ENCODE results near the gene LEMD1.

The LEMD1 gene

GRCh38 chr1:205421798-205422197, at the start of gene LEMD1:
Gene LEMD1, minus strand, starts transcription at chr1:205422056. Its CDS starts 1,520 bp downstream, at chr1:205420536.
- no peak for DNase-seq

DNA sequence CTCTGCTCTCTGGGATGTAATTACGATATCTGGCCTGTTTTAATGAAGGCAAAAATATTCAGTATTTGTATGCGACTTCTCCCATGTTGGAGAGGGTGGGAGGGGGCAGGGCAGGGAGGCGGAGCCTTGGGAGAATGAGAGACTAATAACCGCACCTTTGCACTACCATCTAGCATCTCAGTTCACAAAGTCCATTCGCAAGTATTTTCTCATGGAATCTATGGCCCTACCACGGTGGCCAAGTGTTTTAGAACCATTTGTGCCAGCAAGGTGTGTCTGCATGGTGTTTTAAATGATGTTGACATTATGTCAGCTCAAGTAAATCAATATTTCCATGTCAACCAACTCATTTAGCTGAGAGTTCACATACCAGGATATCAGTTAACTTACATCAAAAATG, 48.3 kb upstream of the LEMD1 start:
- DNase-seq: no peak

DNA sequence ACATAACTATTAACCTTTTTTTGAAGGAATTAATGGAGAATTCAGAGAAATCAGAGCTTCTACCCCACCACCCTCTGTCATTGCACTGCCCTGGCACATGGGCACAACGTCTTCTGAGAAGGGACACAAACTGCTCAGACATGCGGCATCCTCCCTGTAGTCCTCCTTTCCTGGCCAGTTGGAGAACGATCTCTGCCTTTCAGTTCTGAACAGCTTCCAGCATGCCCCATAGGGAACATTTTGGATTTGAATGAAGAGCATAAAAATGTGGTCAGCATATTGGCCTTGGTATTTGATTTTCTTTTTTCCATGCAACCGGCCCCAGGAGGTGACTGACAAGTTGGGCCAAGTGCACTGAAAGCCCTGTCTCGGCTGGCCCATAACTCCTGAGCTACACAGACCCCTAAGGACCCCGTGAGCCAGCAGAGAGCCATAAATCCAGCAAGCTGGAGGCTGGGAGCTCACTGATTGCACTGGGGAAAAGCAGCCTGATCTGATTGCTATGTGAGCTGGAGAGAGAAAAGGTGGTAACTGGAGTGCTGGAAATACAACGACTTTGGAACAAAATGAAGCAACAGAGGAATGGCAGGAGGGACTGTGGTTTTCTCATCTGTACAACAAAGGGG, 44.9 kb upstream of the LEMD1 start:
- no peak for DNase-seq

DNA sequence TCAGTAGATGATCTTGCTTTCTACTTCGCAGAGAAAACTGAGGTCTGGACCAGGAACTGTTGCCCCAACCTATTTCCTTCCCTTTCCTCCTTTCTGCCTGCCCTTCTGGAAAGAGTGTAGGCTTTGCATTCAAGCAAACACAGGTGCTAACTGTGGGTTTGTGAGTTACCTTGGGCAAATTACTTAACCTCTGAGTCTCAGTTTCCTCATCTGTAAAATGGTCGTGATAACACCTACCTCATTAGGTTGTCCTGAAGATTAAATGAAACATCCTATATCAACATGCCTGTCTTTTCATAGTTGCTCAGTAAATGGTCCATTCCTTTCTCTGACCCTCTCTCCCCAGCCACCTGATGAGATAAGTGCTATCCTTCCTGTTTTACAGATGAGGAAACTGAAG, 43.5 kb upstream of the LEMD1 start:
- DNase-seq: no peak

GRCh38 chr1:205458777-205459566, 37.1 kb upstream of the LEMD1 start:
- no peak for DNase-seq

DNA sequence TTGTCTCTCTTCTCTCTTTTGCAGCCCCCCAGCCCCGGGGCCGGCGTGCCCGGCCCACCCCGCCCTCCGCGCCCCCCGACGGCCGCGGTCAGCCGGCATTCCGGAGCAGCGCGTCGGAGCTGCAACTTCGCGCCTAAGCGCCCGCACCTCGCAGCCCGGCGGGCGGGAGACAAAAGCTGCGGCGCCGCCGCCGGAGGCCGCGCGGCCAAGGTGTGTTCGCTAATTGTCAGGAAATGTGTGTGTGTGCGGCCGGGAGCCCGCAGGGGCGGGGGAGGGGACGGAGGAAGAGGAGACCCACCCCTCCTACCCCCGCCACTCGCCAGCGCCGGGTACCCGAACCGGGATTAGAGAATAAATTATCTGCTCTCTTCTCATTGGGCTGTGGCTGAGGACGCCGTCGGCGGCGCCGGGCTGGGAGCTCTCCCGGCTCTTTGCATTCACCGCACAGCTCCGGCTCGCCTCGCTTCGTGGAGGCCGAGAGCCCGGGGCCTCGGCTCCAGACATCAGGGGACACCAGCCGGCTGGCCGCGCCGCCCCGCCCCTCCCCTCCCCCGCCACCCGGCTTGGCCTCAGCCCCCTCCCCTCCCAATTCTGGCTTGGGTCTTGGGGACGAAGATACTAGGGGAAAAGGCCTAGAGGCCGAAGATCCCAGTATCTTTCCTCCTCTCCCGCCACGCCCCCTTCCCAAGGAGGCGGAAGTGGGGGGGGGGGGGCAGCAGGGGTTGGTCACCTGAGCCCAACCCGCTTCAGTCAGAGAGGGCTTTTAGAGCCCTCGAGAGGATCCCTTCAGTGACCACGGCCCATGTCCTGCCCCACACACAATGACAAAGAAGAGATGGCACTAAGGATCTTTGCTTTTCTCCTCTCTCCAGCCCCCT, 35.3 kb upstream of the LEMD1 start:
- peak; percentile 56 for DNase-seq

DNA sequence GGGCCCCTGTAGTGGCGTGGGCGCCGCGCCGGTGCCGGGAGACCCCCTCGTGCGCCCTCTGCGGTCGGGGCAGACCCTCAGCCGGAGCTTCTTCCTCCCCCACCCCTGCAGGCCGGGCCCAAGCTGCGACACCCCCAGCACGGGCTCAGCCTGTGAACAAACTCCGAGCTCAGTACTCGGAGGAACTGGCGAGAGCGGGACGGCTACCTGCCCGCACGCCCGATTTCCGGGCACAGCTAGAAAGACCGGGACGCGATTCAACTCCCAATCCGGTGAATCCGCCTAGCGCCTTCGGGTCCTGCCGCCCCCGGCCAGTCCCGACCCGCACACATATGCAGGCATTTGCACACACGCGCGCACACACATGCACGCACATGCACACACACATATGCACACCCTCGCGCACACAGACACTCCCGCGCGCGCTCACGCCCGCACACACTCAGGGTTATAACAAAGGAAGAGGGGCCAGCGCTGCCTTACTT, 34.6 kb upstream of the LEMD1 start:
- peak; percentile 31 for DNase-seq

DNA sequence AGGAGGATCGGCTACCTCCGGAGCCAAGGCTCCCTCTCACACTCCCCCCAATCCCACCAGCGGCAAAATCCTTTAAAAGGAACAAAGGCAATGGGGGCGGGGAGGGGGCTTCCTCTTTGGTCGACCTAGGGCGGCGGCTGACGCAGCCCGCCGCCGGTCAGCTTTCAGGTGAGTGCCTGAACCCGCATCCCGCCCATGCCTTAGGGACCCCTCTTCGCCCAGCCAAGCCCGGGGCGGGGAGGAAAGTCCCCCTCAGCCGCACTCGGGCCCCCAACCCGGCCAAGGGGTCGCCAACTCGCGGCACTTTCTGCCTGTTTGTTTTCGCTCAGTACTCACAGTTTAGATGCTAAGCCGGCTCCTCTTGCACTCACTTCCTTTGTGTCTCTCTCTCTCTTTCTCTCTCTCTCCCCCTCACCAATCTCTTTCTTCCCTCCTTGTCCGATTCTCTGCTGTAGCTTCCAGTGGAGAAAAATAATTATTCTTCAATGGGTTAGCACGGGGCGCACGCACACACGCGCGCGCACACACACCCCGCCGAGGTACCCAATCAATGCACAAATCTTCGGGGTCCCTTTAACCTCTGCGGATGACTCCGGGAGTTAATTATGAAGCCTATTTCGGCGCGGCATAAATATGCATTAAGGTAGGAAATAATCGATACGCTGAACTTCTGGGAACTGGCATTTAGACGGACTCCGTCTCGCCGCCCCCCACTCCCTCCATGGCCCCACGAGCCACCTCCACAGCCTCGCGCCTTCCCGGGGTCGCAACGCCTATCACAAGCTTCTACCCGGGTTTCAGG, 33.9 kb upstream of the LEMD1 start, which contains the start of gene BLACAT1:
TSS of gene BLACAT1 (minus strand) at position 465 of the 802 bp plus-strand sequence.
- no peak for DNase-seq

DNA sequence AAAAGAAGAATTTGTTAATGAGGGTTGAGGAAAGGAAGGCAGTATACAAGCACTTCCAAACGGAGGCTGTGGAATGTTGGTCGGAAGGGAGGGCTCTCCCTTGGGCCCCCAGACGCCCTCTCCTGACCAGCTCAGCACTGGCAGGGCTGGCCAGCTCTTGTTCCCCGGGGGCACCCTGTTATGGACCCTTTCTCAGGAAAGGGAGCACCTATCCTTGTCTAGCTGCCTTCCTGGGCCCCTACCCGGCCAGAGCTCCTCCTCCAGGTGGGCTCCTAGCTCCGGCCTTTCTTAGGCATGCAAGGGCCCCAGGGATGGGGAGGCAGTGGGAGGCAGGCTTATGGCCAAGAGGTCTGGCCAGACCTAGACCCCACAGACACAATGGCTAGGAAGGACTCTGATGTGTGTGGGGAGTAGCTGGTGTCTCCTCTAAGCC, 33.1 kb upstream of the LEMD1 start:
- DNase-seq: no peak

GRCh38 chr1:205453466-205453865, 31.6 kb upstream of the LEMD1 start:
- DNase-seq: no peak

- no peak for DNase-seq
Observed at GRCh38 chr1:205452933-205453332, 31.1 kb upstream of the LEMD1 start.

- DNase-seq: no peak
Observed at GRCh38 chr1:205452364-205452763, 30.5 kb upstream of the LEMD1 start.

DNA sequence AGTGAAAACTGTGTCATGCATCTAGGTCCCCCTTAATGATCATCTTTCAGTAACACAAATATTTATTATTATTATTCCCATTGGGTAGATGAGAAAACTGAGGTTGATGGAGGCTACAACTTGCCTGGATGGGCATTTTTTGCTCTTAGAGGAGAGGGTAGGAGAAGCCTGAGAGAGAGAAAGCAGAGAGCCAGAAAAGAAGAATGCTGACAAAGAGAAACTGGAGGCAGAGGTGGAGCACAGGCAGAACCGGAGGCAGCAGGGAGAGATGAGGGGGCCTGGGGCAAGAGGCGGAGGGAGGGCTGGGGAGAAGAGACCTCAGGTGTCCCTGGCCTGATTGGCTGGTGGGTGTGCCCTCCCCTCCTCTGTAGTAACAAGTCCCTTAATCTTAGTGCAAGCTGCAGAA, 29.9 kb upstream of the LEMD1 start:
- no peak for DNase-seq

DNA sequence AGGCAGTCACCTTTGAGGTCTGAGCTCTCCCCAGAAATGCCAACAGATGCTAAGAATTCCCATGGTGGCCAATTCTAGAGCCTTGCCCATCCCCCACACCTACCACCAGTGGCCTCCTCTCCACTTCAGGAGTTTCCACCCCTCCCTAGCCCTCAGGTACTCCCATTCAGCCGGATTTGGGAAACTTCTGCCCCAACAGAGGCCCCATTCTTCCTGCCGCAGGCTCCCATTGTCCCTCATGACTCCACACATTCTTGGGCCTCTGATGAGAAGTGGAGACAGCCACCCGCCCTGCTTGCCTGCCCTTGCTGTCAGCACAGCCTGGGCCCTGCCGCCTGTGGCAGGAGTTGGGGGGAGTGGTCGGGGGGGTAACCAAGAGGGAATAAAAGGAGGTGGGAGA, 29.3 kb upstream of the LEMD1 start:
- no peak for DNase-seq

- DNase-seq: no peak
Observed at GRCh38 chr1:205450448-205450847, 28.6 kb upstream of the LEMD1 start.

- DNase-seq: no peak
Observed at GRCh38 chr1:205449750-205450443, 28.0 kb upstream of the LEMD1 start.

DNA sequence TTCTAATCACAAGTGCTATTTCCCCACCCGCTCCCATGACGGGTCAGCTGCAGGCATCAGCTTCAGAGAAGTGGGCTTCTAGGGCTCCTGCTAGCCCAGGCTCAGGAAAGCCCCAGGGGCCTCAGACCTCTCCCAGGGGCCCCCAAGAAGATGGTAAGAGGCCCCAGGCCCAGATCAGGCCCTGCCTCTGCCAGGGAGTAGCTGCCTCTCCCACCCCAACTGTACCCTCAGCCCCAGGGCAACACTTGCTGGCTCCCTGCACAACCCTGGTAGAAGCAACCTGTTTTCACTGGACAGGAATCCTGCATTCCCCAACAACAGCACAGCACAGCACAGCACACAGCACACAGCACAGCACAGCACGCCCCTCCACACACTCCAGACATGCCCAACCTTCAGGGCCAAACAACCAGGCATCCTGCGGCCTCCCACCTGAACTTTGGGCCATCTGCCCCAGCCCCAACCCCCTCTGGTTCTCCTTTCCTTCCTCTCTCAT, 27.4 kb upstream of the LEMD1 start:
- DNase-seq: no peak

DNA sequence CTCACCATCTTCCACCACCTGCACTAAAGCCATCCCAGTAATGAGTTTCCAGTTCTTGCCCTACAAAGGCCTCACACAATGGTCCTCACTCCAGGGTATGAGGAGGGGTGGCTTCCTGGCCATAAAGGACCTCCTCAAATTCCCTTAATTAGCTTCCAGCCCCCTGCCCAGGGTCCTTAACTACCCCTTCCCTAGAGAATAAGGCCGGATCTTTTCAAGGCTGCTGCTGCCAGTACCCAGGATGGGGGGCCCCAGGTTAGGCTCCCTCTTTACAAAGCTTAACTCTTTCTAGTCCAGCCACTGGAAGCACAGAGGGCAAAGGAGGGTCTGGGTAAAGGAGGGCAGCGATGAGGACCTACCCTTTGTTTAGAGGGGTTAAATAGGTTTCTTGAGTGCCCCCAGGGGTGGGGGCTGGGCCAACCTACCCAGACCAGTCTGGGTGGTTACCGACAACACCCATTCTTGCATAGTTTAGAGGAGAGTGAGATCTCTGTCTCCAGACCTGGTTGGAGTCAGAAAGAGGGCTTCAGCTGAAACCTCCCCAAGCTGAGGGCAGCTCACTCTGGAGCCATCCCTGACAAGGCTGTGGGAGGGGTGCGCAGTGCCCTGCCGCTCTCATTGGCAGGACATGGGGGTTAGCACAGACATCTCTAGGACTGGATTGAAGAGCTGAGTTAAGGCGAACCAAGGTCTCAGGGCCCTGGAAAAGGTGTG, 26.8 kb upstream of the LEMD1 start:
- DNase-seq: no peak

DNA sequence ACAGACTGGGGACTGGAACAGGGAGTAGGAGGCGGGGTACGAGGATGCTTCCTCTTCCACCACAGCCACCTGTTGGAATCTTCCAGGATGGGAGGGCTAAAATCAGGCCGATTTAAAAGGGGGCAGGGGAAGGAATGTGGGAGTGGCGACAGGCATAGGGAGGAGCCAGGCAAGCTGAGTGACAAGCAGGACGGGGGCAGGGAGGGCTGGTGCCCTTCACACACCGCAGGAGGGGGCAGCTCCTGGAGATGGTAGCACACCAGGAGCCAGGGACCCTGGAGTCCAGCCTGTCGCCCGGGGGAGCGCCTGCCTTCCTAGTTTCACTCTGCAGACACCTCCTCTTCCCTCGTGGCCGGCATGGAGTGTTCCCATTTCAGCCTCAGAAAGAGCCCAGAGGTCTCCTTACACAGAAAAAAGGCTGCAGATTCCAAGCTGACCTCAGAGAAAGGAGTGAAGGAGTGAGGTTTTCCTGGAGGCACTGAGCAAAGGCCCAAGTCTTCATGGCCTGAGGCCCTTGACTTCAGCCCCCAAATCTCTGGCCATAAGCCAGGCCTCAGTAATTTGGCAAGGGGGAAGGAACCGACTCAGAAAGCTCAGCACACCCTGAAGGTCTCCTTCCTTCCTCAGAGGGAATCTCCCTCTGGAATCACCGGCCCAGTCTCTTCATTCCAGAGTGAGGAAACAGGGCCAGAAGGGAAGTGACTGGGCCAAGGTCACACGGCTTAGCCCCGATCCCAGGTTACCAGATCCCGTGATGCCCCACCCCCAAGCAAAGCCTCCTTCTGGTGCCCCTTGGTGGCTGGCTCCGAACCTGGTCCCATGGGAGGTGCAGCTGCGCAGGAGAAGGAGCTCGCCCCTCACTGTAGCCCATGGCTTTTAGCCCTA, 25.8 kb upstream of the LEMD1 start:
- DNase-seq: no peak

GRCh38 chr1:205446828-205447227, 25.0 kb upstream of the LEMD1 start:
- no peak for DNase-seq
